HG03025 (cell line): ENCODE data around the gene BOK.
"Not testable (repeated sequence)": the region's sequence is repeated elsewhere in the genome, so short reads cannot be mapped to it uniquely, and the experiment has no call there.

Experiments
- ATAC-seq: cut with Tn5 transposase; IDR thresholded peaks from one replicate; pipeline ENCODE4 v1.9.1; 2021; ENCODE audit warnings: mild to moderate bottlenecking, moderate library complexity; ENCODE audit not compliant: unreplicated experiment, low FRiP score

The BOK gene, protein sequence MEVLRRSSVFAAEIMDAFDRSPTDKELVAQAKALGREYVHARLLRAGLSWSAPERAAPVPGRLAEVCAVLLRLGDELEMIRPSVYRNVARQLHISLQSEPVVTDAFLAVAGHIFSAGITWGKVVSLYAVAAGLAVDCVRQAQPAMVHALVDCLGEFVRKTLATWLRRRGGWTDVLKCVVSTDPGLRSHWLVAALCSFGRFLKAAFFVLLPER

GRCh38 chr2:241558532-241559322, at the start of gene BOK:
BOK (plus strand) TSS chr2:241558745; CDS start chr2:241559484, 739 bp downstream.
- ATAC-seq = no peak

GRCh38 chr2:241509155-241509784, 49.3 kb upstream of the BOK start:
- no peak for ATAC-seq

GRCh38 chr2:241511091-241511741, 47.3 kb upstream of the BOK start:
- ATAC-seq = no peak

DNA sequence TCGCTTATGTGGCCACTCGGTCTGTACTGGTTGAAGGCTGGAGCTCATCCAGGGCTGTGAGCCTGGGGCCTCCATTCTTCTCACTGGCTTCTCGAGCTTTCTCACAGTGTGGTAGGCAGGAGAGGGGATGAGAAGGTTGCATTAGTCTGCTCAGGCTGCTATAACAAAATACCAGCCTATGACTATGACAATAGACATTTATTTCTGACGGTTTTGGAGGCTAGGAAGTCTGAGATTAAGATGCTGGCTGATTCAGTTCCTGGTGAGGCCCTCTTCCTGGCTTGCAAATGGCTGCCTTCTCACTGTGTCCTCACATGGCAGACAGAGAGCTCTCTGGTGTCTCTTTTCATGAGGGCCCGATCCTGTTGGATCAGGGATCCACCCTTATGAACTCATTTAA, 44.0 kb upstream of the BOK start:
- ATAC-seq = no peak

DNA sequence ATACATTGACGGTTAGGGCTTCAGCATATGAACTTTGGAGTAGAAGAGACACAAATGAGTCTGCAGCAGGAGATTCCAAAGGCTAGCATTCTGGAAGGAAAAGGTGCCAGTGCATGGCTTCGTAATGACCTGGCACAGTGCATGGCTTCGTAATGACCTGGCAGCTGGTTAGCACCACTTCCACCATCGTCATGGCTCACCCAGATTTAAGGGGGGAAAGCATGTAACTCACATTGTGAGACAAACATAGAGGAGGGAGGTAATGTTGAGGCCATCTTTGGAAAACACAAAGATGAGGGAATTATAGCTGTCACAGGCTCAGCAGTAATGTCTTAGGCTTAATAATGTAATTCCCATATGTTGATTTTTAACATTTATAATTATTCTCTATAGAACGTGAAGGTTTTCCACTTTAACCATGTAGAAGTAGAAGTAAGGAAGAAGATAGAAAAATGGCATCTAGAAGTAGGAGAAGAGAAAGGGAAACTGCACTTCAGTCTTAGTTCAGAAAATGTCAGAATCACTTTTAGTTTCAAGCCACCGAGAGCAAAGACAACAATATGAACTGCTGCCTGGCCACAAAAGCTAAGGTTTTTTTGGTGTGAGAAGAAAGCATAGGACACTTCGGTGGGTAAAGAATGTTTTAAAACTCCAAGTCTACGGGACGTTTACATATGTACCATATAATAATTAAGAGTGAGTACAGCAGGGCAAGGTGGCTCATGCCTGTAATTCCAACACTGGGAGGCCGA, 43.4 kb upstream of the BOK start:
- ATAC-seq = no peak

- no peak for ATAC-seq
Observed at GRCh38 chr2:241516520-241516965, 42.0 kb upstream of the BOK start.

DNA sequence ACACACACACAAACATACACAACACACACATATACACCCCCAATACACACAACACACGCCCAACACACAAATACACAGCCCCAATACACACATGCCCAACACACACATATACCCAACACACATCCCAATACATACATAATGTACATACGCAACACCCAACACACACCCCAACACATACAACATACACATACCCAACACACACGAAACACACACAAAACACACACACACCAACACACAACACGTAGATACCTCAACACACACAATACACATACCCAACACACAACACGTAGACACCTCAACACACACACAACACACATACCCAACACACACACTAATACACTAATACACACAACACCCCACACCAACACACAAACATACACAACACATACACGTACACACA, 41.2 kb upstream of the BOK start:
- no peak for ATAC-seq

GRCh38 chr2:241519669-241520068, 38.9 kb upstream of the BOK start:
- no peak for ATAC-seq

GRCh38 chr2:241522477-241522876, 36.1 kb upstream of the BOK start:
- no peak for ATAC-seq

DNA sequence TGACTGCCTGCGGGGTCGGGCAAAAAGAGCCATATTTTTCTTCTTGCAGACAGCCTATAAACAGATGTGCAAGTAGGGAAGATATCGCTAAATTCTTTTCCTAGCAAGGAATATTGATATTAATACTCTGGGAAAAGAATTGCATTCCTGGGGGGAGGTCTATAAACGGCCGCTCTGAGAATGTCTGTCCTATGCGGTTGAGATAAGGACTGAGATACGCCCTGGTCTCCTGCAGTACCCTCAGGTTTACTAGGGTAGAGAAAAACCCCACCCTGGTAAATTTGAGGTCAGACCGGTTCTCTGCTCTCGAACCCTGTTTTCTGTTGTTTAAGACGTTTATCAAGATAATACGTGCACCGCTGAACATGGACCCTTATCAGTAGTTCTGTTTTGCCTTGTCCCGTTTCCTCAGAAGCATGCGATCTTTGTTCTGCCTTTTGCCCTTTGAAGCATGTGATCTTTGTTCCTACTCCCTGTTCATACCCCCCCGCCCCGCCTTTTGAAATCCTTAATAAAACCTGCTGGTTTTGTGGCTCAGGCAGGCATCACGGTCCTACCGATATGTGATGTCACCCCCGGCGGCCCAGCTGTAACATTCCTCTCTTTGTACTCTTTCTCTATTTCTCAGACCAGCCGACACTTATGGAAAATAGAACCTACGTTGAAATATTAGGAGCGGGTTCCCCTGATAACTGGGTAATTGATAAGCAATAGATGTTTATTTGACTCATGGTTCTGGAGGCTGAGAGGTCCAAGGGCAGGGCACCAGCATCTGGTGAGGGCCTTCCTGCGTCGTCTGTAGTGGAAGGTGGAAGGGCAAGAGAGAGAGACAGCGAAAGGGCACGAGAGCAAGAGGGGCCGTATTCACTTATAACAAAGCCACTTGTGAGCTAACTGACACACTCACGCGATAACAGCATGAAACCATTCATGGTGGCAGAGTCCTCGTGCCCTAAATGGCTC, 32.4 kb upstream of the BOK start:
- not testable (repeated sequence) for ATAC-seq

DNA sequence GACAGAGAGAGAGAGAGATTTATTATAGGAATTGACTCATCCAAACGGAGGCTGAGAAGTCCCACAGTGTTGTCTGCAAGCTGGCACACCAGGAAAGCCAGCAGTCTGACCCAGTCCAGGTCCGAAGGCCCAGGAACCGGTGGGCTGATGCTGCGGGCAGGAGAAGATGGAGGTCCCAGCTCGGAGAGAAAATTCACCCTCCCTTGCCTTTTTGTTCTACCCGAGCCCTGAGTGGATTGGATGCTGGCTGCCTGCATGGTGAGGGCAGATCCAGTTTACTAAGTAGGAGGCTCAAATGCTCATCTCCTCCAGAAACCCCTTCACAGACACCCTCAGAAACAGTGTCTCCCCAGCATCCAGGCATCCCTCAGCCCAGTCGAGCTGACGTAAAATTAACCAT, 28.0 kb upstream of the BOK start:
- ATAC-seq = no peak

DNA sequence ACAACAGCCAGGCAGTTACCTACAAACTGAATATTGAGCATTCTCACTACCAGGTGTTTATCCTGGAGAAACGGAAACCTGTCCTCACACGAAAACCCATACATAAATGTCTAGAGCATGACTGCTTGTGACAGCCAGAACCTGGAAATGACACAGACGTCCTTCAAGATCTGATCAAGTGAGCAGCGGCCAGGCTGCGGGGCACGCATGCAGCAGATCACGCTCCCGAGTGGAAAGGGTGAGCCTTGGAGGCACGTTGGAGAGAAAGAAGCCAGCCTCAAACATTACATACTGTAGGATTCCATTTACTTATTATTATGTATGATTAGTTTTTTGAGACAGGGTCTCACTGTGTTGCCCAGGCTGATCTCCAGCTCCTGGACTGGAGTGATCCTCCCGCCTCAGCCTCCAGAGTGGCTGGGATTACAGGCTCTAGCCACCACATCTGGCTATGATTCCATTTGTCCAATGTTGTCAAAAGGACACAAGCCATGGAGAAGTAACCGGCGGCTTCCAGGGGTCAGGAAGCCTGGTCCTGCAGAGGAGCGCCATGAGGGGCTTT, 27.3 kb upstream of the BOK start:
- no peak for ATAC-seq

DNA sequence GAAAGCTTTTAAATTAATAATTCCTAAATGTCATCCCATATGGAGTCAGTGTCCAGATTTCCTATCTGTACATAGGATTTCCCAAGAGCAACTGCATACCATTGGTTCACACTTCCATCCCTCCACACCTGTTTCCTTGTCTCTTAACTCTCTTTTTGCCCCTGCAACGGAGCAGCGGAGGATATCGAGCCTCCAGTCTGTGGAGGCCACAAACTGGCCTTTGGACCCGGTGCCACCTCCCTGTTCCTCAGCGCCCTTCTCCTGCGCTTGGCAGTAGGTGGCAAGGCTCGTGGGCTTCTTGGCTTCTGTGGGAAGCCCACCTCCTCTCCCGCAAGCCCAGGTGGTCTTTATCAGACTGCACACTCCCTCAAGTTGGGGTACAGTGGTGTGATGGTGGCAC, 26.4 kb upstream of the BOK start:
- ATAC-seq = no peak

DNA sequence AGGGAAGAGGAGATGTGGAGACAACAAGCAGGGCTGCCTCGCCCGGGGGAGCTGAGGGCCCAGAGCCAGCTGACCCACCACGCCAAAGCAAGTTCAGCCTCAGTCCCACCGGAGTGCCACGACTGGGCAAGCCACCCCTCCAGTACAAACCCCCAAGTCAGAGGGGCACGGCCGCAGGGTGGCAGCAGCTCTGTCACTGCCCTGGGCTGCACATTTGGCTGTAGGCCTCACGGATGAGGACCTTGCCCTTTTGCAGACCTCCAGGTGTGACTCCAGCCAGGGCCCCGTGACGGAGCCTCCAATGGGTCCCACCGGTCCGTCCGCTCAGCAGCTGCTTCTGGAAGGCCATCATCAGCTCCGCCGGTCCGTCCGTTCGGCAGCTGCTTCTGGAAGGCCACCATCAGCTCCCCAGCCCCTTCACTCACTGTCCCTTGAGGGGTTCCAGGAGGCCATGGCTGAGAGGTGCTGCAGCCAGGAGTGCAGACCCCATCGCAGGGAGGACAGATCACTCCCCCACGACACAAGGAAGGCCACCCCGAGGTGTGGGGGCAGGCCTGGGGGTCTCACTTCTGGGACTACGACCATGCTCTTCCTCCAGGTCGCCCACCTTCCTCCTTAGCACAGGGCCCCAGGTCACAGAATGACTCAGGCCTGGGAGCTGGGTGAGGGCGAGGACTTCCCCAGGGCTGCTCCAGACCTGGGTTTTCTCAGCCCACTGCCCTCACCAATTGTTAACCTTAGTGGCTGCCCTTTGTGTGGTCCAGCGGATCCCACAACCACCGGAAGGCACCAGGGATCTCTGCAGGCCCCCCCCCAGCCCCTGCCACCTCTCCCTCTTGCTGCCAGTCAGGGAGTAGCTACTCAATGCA, 25.6 kb upstream of the BOK start:
- no peak for ATAC-seq

DNA sequence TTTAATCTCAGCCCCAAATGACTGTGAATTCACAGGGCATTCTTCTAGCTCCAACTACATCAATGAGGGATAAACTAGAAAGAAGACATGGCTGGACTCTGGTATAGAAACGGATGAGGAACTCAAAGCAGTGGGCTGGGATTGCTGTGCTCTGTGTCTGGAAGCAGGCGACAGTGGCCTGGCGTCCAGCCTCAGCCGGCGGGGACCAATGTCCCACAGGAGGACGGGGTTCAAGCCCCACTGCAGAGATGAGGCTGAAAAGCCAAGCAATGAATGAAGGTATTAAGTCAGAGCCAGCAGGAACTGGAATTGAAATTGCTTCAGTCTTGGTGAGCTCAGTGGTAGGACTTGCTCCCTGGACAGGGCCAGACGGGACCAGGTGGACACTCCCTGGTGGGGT, 24.3 kb upstream of the BOK start:
- no peak for ATAC-seq

GRCh38 chr2:241534701-241535375, 23.7 kb upstream of the BOK start:
- no peak for ATAC-seq

- ATAC-seq = no peak
Observed at GRCh38 chr2:241535871-241536655, 22.5 kb upstream of the BOK start.
